Left ventricle myocardium inferior (tissue), 1 donor: ENCODE measurements around the gene FFAR1. TPM values are rescaled to one million over a fixed set of nuclear protein-coding genes. Genes with fewer than 3 reads are reported as not detected.
"Not testable (repeated sequence)": the region's sequence is repeated elsewhere in the genome, so short reads cannot be mapped to it uniquely, and the experiment has no call there.

Experiments used
- DNase-seq: peaks from one replicate; pipeline ENCODE4 v3.0.0-alpha.2; 2020
- H3K27ac ChIP-seq: fragments of 200-600 bp; replicated peaks from 2 replicates; pipeline ENCODE4 v1.8.0; 2021
- H3K27me3 ChIP-seq: fragments of 200-600 bp; 2 replicates; pipeline ENCODE4 v1.8.0; 2021; ENCODE audit warnings: low read depth
- H3K36me3 ChIP-seq: fragments of 200-600 bp; 2 replicates; pipeline ENCODE4 v1.8.0; 2021
- H3K4me1 ChIP-seq: fragments of 200-600 bp; 2 replicates; pipeline ENCODE4 v1.8.0; 2021
- H3K4me3 ChIP-seq: fragments of 200-600 bp; 2 replicates; pipeline ENCODE4 v1.8.0; 2021; ENCODE audit warnings: mild to moderate bottlenecking, moderate library complexity
- H3K9me3 ChIP-seq: fragments of 200-600 bp; replicated peaks from 2 replicates; pipeline ENCODE4 v1.8.0; 2021
- CTCF ChIP-seq: fragments of 200-600 bp; IDR thresholded peaks from 2 replicates; pipeline ENCODE4 v1.8.0; 2021; ENCODE audit warnings: antibody characterized with exemption, mild to moderate bottlenecking, borderline replicate concordance
- intact Hi-C: fragments of 100-400 bp; cut with micrococcal nuclease; formaldehyde crosslinking; loops from one replicate; pipeline ENCODE4 v1.11.0; 2022
- total RNA-seq: library from RNA; stranded (reverse); fragmentation: NEBNext Ultra II Directional; extraction: Animal tissue kit (Norgen Biotek cat#: 25700); gene quantifications from one replicate; pipeline ENCODE4 v1.2.1, GENCODE V29; 2021
- donor health status: DM: no; HTN: yes; CAD: no; lungs with severe emphysema.

Gene FFAR1
- total RNA-seq, 1 donor from 2014 or later: not detected

DNA sequence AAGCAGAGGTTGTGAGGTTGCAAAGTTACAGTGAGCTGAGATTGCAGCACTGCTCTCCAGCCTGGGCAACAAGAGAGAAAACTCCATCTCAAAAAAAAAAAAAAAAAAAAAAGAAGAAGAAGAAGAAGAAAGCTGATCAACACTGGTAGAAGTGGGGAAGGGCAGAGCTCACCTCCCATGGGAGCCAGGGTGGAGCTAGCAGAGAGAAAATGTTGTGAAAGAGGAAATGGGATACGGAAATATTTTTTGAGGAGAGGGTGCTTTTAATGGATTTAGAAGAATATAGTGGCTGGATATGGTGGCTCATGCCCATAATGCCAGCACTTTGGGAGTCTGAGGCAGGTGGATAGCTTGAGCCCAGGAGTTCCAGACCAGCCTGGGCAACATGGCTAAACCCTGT, 30.0 kb downstream of the FFAR1 start:
- Histone ChIP-seq H3K27me3 (peaks cover 14% of the 10 kb centered on the region), H3K4me3 (no peak overlapping the region), H3K27ac (peak overlapping the region; percentile 63), H3K36me3 (no peaks in the 10 kb centered on the region), H3K4me1 (peaks cover 12% of the 10 kb centered on the region), H3K9me3 (no peaks in the 10 kb centered on the region)
- peak; percentile 36 for DNase-seq
- intact Hi-C loops: no loop called here
- TF ChIP-seq CTCF: no peak

GRCh38 chr19:35378356-35378755, 30.7 kb downstream of the FFAR1 start:
- peaks cover 12% of the 10 kb centered on the region for H3K4me1 ChIP-seq
- no peak for TF ChIP-seq CTCF

GRCh38 chr19:35379545-35379944, 31.8 kb downstream of the FFAR1 start:
- H3K9me3 ChIP-seq, DNase-seq, H3K4me3 ChIP-seq, H3K36me3 ChIP-seq, intact Hi-C loops: not testable (repeated sequence)
- peaks cover 17% of the 10 kb centered on the region for H3K27me3 ChIP-seq
- H3K4me1 ChIP-seq: peaks cover 12% of the 10 kb centered on the region
- H3K27ac ChIP-seq: peak overlapping the region; percentile 33

More at GRCh38 chr19:35378356-35378755, 30.7 kb downstream of the FFAR1 start:
- no peak for DNase-seq
- Histone ChIP-seq H3K36me3 (no peaks in the 10 kb centered on the region), H3K4me3 (no peak overlapping the region), H3K27me3 (peaks cover 17% of the 10 kb centered on the region), H3K9me3 (no peaks in the 10 kb centered on the region), H3K27ac (peak overlapping the region; percentile 42)
- intact Hi-C loops: no loop called here

DNA sequence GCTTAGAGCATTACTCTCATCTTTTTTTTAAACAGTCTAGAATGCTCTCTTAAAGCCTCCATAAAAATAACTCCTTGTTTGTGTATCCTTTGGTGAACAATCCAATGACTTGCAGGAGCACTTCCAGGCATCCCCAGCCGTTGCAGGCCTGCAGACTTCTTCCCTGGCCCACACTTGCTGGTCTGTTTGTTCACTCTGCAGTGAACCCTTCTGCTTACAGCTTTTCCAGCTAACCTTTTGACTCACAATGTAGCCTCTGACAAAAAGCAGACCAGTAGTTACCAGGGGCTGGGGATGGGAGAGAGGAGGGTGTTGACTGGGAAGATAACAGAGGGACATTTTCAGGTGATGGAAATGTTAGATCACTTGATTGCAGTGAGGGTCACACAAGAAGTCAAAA, 32.3 kb downstream of the FFAR1 start:
- Histone ChIP-seq H3K27me3 (peaks cover 17% of the 10 kb centered on the region), H3K9me3 (peaks cover under 1% of the 10 kb centered on the region), H3K4me3 (no peak overlapping the region), H3K27ac (peak overlapping the region; percentile 34), H3K36me3 (no peaks in the 10 kb centered on the region), H3K4me1 (peaks cover 12% of the 10 kb centered on the region)
- TF ChIP-seq CTCF: no peak
- intact Hi-C loops: no loop called here
- no peak for DNase-seq

- no peak overlapping the region for H3K4me3 ChIP-seq
- intact Hi-C loops: no loop called here
- H3K27me3 ChIP-seq: peaks cover 15% of the 10 kb centered on the region
- H3K27ac ChIP-seq: peak overlapping the region; percentile 34
- TF ChIP-seq CTCF: no peak
- no peaks in the 10 kb centered on the region for H3K36me3 ChIP-seq
- peaks cover 12% of the 10 kb centered on the region for H3K4me1 ChIP-seq
- peaks cover 6% of the 10 kb centered on the region for H3K9me3 ChIP-seq
- no peak for DNase-seq
These were observed 32.9 kb downstream of the FFAR1 start for GRCh38 chr19:35380450-35381124.

GRCh38 chr19:35381318-35381717, 33.6 kb downstream of the FFAR1 start:
- TF ChIP-seq CTCF: no peak
- Histone ChIP-seq H3K27me3 (peaks cover 11% of the 10 kb centered on the region), H3K9me3 (peaks cover 13% of the 10 kb centered on the region), H3K27ac (no peak overlapping the region), H3K4me3 (no peak overlapping the region), H3K36me3 (no peaks in the 10 kb centered on the region), H3K4me1 (peaks cover 12% of the 10 kb centered on the region)
- intact Hi-C loops: no loop called here
- no peak for DNase-seq
